Mesothelial cell of epicardium (in vitro differentiated cells): ENCODE results near the gene EML1. TPM values are rescaled to one million over a fixed set of nuclear protein-coding genes. Genes with fewer than 3 reads are reported as not detected.

Experiments
- DNase-seq, 2 experiments: peaks; one replicate each; pipeline ENCODE4 v3.0.0; 2021; ENCODE audit warnings: low spot score in 2 of 2; ENCODE audit not compliant: unreplicated experiment in 2 of 2
- H3K27ac Mint-ChIP-seq: 2 replicates; pipeline ENCODE4 v1.8.0; 2021; ENCODE audit warnings: mixed read lengths
- H3K27me3 Mint-ChIP-seq: 2 replicates; pipeline ENCODE4 v1.8.0; 2021; ENCODE audit warnings: low read depth, mixed read lengths
- H3K36me3 Mint-ChIP-seq: 2 replicates; pipeline ENCODE4 v1.8.0; 2021; ENCODE audit warnings: mixed read lengths
- H3K4me1 Mint-ChIP-seq: 2 replicates; pipeline ENCODE4 v1.8.0; 2021; ENCODE audit warnings: mixed read lengths
- H3K4me3 Mint-ChIP-seq: 2 replicates; pipeline ENCODE4 v1.8.0; 2021; ENCODE audit warnings: mild to moderate bottlenecking, moderate library complexity, mixed read lengths
- H3K9me3 Mint-ChIP-seq: 2 replicates; pipeline ENCODE4 v1.8.0; 2021; ENCODE audit warnings: mixed read lengths
- total RNA-seq: library from RNA; stranded (reverse); gene quantifications from 3 replicates; pipeline ENCODE4 v1.2.1, GENCODE V29; 2021
- TF ChIP-seq, protein P1 (sequence below): fragments of 200-600 bp; sonication (generic); IDR thresholded peaks from one replicate; pipeline ENCODE4 v1.5.0; 2021; ENCODE audit warnings: antibody characterized with exemption; ENCODE audit not compliant: unreplicated experiment

Gene EML1
- total RNA-seq, 1 donor from 2014 or later, result 18.9 TPM

DNA sequence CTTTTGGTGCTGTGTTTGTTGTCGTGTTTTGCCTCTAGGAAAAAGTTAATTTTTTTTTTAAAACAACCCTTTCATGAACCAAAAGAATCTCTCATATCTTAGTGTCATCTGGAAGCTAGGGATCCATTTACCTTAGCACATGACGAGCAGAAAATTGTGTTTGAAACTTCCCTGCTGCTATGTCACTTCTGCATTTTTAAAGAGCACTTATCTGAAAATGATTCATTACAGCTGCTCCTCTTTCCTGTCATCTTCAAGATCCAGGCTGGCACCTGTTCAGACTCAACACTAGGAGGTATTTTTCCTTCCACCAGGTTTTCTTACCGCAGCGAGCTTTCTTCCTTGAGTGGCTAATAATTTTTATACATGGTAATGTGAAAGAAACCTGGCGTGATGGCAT, 67.0 kb downstream of the EML1 start:
- no peaks in the 10 kb centered on the region for H3K36me3 Mint-ChIP-seq

DNA sequence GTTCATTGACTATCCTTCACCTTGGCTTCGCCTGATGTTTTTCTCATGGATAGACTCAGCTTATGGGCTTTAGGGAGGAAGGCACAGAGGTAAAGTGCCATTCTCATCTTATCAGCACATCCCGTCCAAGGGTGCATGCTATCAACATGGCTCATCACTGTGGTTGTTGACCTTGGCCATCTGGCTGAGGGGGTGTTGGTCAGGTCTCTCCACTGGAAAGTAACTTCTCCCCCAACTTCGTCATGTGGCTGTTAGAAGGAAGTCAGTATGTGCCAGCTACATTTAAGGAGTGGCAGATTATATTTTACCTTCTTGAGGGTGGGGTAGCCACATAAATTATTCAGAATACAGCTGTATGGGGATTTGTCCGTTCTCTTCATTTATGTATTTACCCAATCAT, 68.9 kb downstream of the EML1 start:
- DNase-seq, result no peak
- H3K27me3 Mint-ChIP-seq, result peaks cover 4% of the 10 kb centered on the region
- H3K9me3 Mint-ChIP-seq, result peaks cover 6% of the 10 kb centered on the region
- H3K4me3 Mint-ChIP-seq, result no peak overlapping the region
- TF ChIP-seq, protein P1, sequence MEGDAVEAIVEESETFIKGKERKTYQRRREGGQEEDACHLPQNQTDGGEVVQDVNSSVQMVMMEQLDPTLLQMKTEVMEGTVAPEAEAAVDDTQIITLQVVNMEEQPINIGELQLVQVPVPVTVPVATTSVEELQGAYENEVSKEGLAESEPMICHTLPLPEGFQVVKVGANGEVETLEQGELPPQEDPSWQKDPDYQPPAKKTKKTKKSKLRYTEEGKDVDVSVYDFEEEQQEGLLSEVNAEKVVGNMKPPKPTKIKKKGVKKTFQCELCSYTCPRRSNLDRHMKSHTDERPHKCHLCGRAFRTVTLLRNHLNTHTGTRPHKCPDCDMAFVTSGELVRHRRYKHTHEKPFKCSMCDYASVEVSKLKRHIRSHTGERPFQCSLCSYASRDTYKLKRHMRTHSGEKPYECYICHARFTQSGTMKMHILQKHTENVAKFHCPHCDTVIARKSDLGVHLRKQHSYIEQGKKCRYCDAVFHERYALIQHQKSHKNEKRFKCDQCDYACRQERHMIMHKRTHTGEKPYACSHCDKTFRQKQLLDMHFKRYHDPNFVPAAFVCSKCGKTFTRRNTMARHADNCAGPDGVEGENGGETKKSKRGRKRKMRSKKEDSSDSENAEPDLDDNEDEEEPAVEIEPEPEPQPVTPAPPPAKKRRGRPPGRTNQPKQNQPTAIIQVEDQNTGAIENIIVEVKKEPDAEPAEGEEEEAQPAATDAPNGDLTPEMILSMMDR, result no peak
- H3K4me1 Mint-ChIP-seq, result peaks cover 10% of the 10 kb centered on the region
- no peak overlapping the region for H3K27ac Mint-ChIP-seq
- H3K36me3 Mint-ChIP-seq, result peaks cover 7% of the 10 kb centered on the region

More for the DNA sequence above, 67.0 kb downstream of the EML1 start:
- Mint-ChIP-seq H3K4me1 (peaks cover 10% of the 10 kb centered on the region), H3K4me3 (no peak overlapping the region), H3K9me3 (no peaks in the 10 kb centered on the region), H3K27ac (no peak overlapping the region), H3K27me3 (peaks cover 4% of the 10 kb centered on the region)
- DNase-seq, result no peak
- TF ChIP-seq, protein P1, result no peak

GRCh38 chr14:99863059-99863458, 69.8 kb downstream of the EML1 start:
- no peak overlapping the region for H3K4me3 Mint-ChIP-seq

GRCh38 chr14:99865408-99865807, 72.2 kb downstream of the EML1 start:
- Mint-ChIP-seq H3K27ac (no peak overlapping the region), H3K4me1 (peaks cover 1% of the 10 kb centered on the region), H3K4me3 (no peak overlapping the region), H3K27me3 (peaks cover 2% of the 10 kb centered on the region), H3K9me3 (peaks cover 16% of the 10 kb centered on the region), H3K36me3 (peaks cover 20% of the 10 kb centered on the region)
- TF ChIP-seq, protein P1, result no peak
- no peak for DNase-seq

More at GRCh38 chr14:99863059-99863458, 69.8 kb downstream of the EML1 start:
- peaks cover 13% of the 10 kb centered on the region for H3K36me3 Mint-ChIP-seq
- H3K27ac Mint-ChIP-seq, result no peak overlapping the region
- peaks cover 10% of the 10 kb centered on the region for H3K4me1 Mint-ChIP-seq
- peaks cover 4% of the 10 kb centered on the region for H3K27me3 Mint-ChIP-seq
- TF ChIP-seq, protein P1, result no peak
- no peak for DNase-seq
- peaks cover 16% of the 10 kb centered on the region for H3K9me3 Mint-ChIP-seq

DNA sequence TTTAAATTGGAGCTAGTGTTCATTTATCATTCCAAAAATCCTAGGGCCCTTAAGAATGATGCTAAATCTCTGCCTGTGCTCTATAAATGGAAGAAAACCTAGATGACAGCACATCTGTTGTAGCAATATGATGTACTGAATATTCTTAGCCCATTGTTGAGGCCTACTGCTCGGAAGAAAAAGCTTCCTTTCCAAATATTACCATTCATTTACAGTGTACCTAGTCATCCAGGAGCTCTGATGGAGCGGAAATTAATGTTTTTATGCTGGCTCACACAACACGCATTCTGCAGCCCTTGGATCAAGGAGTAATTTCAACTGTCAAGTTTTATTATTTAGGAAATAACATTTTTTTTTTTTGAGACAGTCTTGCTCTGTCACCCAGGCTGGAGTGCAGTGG, 77.4 kb downstream of the EML1 start:
- Mint-ChIP-seq H3K4me3 (no peak overlapping the region), H3K27ac (no peak overlapping the region), H3K27me3 (peaks cover 37% of the 10 kb centered on the region), H3K4me1 (peaks cover 5% of the 10 kb centered on the region), H3K9me3 (peaks cover 16% of the 10 kb centered on the region), H3K36me3 (peaks cover 20% of the 10 kb centered on the region)
- DNase-seq, result no peak
- TF ChIP-seq, protein P1, result no peak

- no peak overlapping the region for H3K4me3 Mint-ChIP-seq
- peaks cover 8% of the 10 kb centered on the region for H3K4me1 Mint-ChIP-seq
- H3K9me3 Mint-ChIP-seq, result peaks cover 13% of the 10 kb centered on the region
- no peak overlapping the region for H3K27ac Mint-ChIP-seq
- H3K27me3 Mint-ChIP-seq, result peaks cover 47% of the 10 kb centered on the region
- TF ChIP-seq, protein P1, result no peak
- H3K36me3 Mint-ChIP-seq, result peaks cover 17% of the 10 kb centered on the region
- DNase-seq, result no peak
Observed at GRCh38 chr14:99871771-99872170, 78.6 kb downstream of the EML1 start.
